GM12872 (cell line): ENCODE data around the gene KRTAP10-5.

Source experiments
- TF ChIP-seq, protein P1 (sequence below): IDR thresholded peaks from 3 replicates; pipeline ENCODE4 v1.5.1; 2011; ENCODE audit warnings: low read depth, mild to moderate bottlenecking, low read length, moderate library complexity; ENCODE audit not compliant: insufficient read depth

Gene KRTAP10-5

DNA sequence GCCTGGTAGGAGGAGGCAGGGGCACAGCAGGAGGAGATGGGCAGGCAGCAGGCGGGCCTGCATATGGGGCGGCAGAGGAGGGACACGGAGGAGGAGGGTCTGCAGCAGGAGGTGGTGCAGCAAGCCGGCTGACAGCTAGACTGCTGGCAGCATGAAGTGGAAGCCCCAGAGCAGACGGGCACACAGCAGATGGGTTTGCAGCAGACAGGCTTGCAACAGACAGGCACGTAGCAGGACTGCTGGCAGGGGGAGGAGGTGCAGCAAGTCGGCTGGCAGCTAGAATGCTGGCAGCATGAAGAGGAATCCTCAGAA is 615 bp downstream of the KRTAP10-5 start:
- TF ChIP-seq, protein P1, sequence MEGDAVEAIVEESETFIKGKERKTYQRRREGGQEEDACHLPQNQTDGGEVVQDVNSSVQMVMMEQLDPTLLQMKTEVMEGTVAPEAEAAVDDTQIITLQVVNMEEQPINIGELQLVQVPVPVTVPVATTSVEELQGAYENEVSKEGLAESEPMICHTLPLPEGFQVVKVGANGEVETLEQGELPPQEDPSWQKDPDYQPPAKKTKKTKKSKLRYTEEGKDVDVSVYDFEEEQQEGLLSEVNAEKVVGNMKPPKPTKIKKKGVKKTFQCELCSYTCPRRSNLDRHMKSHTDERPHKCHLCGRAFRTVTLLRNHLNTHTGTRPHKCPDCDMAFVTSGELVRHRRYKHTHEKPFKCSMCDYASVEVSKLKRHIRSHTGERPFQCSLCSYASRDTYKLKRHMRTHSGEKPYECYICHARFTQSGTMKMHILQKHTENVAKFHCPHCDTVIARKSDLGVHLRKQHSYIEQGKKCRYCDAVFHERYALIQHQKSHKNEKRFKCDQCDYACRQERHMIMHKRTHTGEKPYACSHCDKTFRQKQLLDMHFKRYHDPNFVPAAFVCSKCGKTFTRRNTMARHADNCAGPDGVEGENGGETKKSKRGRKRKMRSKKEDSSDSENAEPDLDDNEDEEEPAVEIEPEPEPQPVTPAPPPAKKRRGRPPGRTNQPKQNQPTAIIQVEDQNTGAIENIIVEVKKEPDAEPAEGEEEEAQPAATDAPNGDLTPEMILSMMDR: no peak

DNA sequence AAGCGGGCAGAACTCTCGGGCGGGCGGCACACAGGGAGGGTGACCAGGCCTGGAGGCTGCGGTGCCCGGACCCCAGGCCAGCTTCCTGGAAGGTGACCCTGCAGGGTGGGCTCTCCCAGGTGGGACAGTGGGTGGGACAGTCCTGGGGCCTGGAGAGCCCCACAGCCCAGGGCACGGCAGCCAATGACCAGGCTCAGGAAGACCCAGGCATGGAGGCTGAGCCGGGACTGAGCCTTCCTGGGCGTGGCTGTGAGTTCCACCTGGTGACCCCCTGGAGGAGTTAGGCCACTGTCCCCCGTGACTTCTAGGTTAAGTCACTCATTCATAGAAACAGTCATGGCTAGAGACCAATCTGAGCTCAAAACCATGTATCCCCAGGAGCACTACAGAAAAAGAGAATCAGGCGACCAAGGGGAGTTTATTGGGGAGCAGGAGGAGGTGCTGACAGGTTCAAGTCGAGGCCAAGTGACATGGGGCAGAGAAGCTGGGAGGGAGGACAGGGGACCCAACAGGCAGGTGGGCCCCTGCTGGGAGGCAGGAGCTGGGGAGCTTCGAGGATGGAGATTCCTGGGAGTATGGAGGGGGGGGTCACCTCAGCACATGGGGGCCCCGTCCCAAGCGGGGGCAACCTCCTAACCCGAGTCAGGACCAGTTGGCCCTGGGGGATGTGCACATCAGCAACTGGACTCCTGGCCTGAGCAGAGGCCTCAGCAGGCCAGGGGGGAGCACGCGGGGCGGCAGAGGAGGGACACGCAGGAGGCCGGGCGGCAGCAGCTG is 1.2 kb downstream of the KRTAP10-5 start:
- TF ChIP-seq, protein P1: no peak

DNA sequence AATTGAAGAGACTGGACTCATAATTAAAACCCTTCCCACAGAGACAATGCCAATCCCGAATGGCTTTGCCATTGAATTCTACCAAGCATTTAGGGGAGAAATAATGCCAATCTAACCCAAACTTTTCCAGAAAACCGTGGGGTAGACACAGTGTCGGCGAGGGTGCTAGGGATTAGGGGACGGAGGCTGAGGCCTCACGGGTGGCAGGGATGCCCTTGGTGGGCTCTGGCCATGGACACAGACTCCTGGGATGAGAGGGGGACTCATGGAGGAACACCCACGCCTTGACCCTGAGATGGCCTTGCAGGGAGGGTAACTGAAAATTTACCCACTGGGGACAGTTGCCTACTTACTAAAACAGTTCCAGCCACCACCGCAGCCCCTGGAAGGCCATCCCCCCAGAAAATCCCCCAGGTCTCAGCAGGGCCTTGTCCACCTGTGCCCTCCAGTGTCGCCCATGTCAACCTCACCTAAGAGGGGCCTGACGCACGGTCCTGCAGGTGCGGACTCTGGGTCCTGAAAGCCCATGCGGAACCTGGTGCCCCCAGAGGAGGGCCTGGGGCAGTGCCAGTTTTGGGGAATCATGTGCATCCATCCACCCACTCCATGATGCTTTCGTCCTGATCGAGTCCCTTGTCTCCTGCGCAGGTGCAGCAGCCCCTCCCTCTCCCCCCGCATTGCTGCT is 1.9 kb downstream of the KRTAP10-5 start:
- TF ChIP-seq, protein P1: no peak

DNA sequence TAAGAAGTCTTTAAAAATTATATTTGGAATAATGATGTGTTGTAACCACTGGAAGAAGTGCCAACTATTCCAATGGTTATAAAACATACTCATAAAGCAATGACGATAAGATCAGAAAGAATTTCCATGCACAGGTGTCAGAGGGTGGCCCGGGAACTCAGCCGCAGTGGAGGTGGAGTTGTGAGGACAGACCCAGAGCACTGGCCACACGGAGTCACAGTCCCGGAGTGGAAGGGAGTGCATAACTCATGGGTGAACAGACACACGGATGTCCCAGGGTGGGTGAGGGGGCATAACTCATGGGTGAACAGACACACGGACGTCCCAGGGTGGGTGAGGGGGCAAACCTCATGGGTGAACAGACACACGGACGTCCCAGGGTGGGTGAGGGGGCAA is 4.4 kb downstream of the KRTAP10-5 start:
- TF ChIP-seq, protein P1: no peak

DNA sequence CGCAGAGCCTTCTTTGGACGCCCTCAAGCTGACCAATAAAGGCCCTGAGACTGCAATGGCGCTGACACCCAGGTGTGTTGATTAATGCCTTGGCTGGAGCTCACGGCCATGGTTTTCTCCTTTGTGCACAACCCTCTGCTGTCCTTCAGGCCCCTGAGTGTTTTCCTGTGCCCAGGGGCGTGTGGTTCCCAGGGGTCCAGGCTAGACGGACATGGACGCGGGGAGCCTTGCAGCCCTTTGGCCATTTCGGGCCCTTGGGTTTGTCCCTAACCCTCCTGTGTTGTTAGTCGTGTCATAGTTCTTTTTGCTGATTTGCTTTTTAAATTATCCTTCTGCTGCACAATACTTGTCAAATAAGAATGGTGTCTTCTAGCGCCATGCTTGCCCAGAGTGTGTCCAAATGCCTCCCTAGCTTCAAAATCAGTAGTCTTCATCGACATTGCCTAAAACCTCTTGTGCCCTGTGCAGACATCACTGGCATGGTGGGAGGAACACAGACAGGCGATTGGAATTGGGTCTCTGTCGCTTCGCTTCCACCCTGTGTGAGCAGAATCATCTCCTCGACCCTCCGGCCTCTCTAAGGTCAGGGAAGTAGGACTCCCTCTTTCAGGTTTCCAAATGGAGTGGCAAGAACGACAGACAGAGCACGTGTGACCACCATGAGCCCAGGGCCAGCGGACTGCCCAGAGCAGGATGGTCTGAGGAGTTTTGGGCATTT is 4.9 kb downstream of the KRTAP10-5 start:
- TF ChIP-seq, protein P1: no peak

DNA sequence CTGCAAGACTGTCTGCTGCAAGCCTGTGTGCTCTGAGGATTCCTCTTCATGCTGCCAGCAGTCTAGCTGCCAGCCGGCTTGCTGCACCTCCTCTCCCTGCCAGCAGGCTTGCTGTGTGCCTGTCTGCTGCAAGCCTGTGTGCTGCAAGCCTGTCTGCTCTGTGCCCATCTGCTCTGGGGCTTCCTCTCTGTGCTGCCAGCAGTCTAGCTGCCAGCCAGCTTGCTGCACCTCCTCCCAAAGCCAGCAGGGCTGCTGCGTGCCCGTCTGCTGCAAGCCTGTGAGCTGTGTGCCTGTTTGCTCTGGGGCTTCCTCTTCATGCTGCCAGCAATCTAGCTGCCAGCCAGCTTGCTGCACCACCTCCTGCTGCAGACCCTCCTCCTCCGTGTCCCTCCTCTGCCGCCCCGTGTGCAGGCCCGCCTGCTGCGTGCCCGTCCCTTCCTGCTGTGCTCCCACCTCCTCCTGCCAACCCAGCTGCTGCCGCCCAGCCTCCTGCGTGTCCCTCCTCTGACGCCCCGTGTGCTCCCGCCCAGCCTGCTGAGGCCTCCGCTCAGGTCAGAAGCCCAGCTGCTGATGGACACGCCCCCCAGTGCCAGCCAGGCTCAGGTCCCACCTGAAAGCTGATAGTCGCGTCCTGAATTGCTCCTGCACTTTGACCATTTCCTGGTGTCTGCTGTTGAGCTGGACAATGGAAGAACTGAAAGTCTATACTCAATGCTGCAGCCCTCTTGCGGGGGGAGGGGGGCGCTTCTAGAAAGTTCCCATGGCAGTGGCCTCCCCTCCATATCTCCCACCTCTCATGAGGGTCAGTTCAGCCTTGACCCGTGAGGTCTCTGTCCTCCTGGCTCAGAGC is 5.7 kb downstream of the KRTAP10-5 start:
- TF ChIP-seq, protein P1: peak; percentile 25; the same call in 1 of the 3 replicates
